Upper lobe of right lung (tissue), 1 donor: ENCODE data around the gene WASF1. TPM values are rescaled to one million over a fixed set of nuclear protein-coding genes. Genes with fewer than 3 reads are reported as not detected.

ENCODE experiments used
- ATAC-seq: fragments of 200-7000 bp; cut with Tn5 transposase; one replicate; pipeline ENCODE4 v1.9.1; 2020; ENCODE audit warnings: mild to moderate bottlenecking, moderate library complexity
- DNase-seq: peaks from one replicate; pipeline ENCODE4 v3.0.0-alpha.2; 2020
- H3K27ac ChIP-seq: fragments of 200-600 bp; one replicate; pipeline ENCODE4 v1.8.0; 2022
- H3K27me3 ChIP-seq: fragments of 200-600 bp; one replicate; pipeline ENCODE4 v1.8.0; 2022; ENCODE audit warnings: mild to moderate bottlenecking
- H3K36me3 ChIP-seq: fragments of 200-600 bp; one replicate; pipeline ENCODE4 v1.8.0; 2022
- H3K4me1 ChIP-seq: fragments of 200-600 bp; one replicate; pipeline ENCODE4 v1.8.0; 2022
- H3K4me3 ChIP-seq: fragments of 200-600 bp; one replicate; pipeline ENCODE4 v1.8.0; 2022; ENCODE audit warnings: mild to moderate bottlenecking
- H3K9me3 ChIP-seq: fragments of 200-600 bp; one replicate; pipeline ENCODE4 v1.8.0; 2022
- intact Hi-C: fragments of 100-400 bp; cut with DNase I; formaldehyde crosslinking; loops from one replicate; pipeline ENCODE4 v1.11.0; 2022
- total RNA-seq: library from RNA; stranded (reverse); fragmentation: NEBNext Ultra II Directional; extraction: Animal tissue kit (Norgen Biotek cat#: 25700); gene quantifications from one replicate; pipeline ENCODE4 v1.2.1, GENCODE V29; 2021
- TF ChIP-seq, protein P1 (sequence below): fragments of 200-600 bp; IDR thresholded peaks from one replicate; pipeline ENCODE4 v1.8.0; 2022; ENCODE audit warnings: antibody characterized with exemption
- donor health status: DM: no; HTN: yes; CAD: no; lungs with severe emphysema.

WASF1 gene
- total RNA-seq, 1 donor from 2014 or later = 3.6 TPM

DNA sequence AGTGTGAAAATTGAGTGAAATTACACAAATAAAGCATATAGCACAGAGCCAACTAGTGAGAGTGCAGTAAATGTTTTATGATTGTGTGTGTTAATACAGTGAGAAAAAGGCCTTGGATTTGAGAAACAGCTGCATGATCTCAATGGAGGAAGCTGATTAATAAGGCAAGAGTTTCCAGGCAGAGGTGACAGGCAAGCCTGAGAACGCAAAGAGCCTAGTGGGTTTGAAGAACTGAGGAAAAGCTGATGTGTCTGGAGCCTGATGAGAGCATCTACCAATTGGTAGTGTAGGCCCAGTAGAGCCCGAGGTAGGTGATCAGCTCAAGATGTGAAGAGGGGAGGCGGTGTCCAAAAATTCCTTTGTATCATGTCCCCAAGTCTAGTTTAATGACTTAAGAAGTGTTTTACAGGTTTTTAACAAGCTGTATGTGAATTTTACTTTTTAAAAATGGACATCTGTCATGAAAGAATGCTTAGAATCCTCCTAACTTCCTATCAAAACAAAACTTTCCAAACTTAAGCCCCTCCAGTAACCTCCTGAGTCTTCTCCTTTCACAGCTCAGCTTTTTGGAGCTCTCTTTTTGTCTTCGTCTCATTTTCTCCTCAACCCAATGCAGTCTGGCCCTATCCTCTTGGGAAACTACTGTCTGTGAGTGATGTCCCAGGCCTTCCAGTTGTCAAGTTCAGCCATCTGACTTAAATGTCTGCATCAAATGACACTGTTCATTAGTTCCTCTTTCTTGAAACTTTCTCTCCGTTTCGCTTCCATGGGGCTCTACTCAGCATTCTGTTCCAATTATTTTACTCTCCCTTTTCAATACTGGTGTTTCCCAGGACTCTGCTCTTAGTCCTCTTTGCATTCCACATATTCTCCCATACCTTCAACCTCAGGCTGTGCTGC, 1.9 kb upstream of the WASF1 start:
- Histone ChIP-seq H3K4me1 (peaks cover 40% of the 10 kb centered on the region), H3K27ac (peak overlapping the region; percentile 85), H3K9me3 (no peaks in the 10 kb centered on the region), H3K4me3 (peak overlapping the region; percentile 68), H3K36me3 (no peaks in the 10 kb centered on the region), H3K27me3 (peaks cover 4% of the 10 kb centered on the region)
- TF ChIP-seq, protein P1, sequence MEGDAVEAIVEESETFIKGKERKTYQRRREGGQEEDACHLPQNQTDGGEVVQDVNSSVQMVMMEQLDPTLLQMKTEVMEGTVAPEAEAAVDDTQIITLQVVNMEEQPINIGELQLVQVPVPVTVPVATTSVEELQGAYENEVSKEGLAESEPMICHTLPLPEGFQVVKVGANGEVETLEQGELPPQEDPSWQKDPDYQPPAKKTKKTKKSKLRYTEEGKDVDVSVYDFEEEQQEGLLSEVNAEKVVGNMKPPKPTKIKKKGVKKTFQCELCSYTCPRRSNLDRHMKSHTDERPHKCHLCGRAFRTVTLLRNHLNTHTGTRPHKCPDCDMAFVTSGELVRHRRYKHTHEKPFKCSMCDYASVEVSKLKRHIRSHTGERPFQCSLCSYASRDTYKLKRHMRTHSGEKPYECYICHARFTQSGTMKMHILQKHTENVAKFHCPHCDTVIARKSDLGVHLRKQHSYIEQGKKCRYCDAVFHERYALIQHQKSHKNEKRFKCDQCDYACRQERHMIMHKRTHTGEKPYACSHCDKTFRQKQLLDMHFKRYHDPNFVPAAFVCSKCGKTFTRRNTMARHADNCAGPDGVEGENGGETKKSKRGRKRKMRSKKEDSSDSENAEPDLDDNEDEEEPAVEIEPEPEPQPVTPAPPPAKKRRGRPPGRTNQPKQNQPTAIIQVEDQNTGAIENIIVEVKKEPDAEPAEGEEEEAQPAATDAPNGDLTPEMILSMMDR = no peak
- intact Hi-C loops = no loop called here
- ATAC-seq (peak; percentile 7), DNase-seq (no peak)

DNA sequence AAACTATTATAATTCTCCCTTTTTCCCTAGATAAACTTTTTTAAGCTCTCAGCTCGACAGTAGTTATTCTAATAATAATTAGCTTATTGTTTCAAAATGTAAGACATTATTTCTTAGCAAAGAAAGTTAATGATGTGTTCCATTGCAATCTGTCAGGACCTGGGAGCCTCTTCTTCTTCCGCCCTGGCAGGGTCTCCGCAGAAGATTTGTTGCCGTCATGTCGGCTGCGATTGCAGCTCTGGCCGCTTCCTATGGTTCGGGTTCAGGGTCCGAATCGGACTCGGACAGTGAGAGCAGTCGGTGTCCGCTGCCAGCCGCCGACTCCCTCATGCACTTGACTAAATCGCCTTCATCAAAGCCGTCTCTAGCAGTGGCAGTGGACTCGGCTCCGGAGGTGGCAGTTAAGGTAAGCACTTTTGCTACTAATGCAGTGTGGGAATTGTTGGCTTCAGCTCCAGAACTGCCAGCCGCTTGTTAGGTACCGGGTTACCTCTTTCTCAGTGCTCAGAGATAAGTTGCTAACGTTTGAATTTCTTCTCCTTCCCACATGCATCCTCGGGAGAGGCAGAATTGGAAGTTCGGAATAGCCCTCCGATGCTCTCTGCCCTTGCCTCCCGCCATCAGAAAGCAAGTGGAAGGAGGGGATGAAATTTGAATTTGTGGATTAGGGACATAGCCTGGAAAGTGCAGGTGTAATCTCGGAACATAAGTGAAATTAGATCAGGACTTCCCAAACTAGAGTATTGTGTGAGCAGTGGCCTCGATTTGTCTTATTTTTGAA, 948 bp upstream of the WASF1 start, which contains the start of gene CDC40:
Gene CDC40, plus strand, starts transcription at position 200 of the 781 bp plus-strand sequence. Its CDS starts 18 bp downstream, at position 218.
- Histone ChIP-seq H3K4me3 (peak within 1 kb of the TSS; percentile 68), H3K27ac (peak within 1 kb of the TSS; percentile 85), H3K9me3 (no peaks in the 10 kb centered on the region), H3K4me1 (peaks cover 40% of the 10 kb centered on the region), H3K36me3 (no peaks in the 10 kb centered on the region), H3K27me3 (peaks cover 4% of the 10 kb centered on the region)
- DNase-seq = peak; percentile 73
- TF ChIP-seq, protein P1 = no peak
- ATAC-seq = peak; percentile 62
- intact Hi-C loops = no loop called here

DNA sequence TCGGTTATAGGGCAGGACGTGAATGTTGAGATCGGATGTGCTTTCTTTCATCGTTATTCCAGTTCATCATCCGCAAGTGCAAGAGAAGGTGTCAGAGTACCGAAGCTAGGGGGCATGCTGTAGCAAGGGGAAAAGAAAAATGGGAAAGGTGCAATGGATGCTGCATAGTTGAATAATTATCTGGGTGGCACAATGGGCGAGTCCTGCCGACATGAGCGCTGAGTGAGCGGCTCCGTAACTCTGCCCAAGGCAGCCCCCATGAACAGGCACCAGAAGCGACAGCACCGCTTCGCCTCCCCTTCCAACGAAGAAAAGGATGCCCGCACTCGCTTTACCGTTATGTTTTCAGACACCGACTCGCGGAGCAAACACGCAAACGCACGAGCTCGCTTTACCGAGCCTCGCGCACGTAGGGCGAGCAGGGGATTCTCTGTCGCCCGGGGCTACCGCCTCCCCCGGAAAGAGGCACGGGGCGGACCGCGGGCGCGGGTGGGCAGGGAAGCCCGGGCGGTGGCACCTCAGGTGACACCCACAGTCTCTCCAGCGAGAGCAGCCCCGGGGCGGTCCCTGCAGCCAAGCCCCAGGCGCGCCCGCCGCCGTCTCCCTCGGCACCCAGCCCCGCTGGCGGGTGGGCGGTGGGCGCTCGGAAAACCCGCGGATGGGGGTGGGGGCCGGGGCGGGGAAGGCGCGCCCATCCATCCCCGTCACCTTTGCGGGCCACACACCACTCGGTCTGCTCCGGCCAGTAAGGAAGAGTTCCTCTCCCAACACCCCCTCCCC, 654 bp downstream of the WASF1 start:
- DNase-seq (peak; percentile 75), ATAC-seq (peak; percentile 28)
- Histone ChIP-seq H3K27ac (peak overlapping the region; percentile 85), H3K4me3 (peak overlapping the region; percentile 68), H3K36me3 (no peaks in the 10 kb centered on the region), H3K27me3 (peaks cover 4% of the 10 kb centered on the region), H3K4me1 (peaks cover 33% of the 10 kb centered on the region), H3K9me3 (no peaks in the 10 kb centered on the region)
- TF ChIP-seq, protein P1 = peak; percentile 48
- intact Hi-C loops = no loop called here

DNA sequence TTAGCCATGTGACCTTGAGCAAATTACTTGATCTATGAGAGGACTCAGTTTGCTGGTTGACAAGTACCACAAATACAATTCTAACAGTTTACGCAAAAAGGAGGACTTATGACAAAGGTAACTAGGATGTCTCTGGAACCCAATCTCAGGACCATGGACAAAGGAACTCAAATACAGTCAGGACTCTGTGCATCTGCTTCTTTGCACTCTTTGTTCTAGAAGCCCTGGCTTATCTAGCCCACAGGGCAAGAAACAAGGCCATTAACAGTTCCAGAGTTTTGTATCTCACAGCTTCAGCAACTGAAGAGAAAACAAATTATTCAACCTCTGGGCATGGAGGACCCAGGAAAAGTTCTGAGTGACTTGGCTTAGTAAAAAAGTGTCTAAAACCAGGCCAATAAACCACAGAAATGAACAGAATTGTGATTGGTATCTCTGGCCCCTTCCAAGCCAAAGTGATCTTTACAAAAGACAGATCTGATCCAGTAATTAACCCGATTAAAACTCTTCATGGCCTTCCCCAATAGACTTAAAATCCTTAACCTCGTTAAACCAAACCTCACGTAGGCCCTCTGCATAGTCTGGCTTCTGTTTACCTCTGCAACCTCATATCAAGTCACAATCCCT, 5.9 kb downstream of the WASF1 start:
- no peak for DNase-seq
- H3K27ac ChIP-seq = no peak overlapping the region
- peaks cover 5% of the 10 kb centered on the region for H3K4me1 ChIP-seq
- H3K36me3 ChIP-seq = no peaks in the 10 kb centered on the region
- peaks cover 6% of the 10 kb centered on the region for H3K27me3 ChIP-seq
- H3K9me3 ChIP-seq = no peaks in the 10 kb centered on the region
- TF ChIP-seq, protein P1 = no peak
- intact Hi-C loops = no loop called here
- no peak for ATAC-seq
- no peak overlapping the region for H3K4me3 ChIP-seq

DNA sequence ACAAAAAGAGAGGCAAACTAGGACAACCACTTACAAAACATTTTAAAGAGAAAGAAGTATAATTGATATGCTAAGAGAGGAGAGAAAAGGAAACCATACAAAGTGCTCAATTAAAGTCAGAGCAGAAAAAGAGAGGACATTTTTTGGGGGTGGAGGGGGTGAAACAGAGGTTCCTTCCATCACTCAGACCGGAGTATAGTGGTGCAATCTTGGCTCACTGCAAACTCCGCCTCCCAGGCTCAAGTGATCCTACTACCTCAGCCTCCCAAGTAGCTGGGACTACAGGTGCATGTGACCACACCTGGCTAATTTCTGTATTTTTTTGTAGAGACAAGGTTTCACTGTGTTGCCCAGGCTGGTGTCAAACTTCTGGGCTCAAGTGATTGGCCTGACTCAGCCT, 9.4 kb downstream of the WASF1 start:
- DNase-seq = no peak
- no peak for ATAC-seq
- H3K4me3 ChIP-seq = no peak overlapping the region
- no peaks in the 10 kb centered on the region for H3K36me3 ChIP-seq
- TF ChIP-seq, protein P1 = no peak
- no peaks in the 10 kb centered on the region for H3K4me1 ChIP-seq
- H3K9me3 ChIP-seq = no peaks in the 10 kb centered on the region
- no peak overlapping the region for H3K27ac ChIP-seq
- intact Hi-C loops = no loop called here
- peaks cover 3% of the 10 kb centered on the region for H3K27me3 ChIP-seq
